PC-9 (cell line): ENCODE data around the gene SYNJ1.

Experiments
- CTCF ChIP-seq: fragments of 200-600 bp; sonication (generic); conservative IDR thresholded peaks from 2 replicates; pipeline ENCODE4 v1.6.1; 2017; ENCODE audit warnings: mixed run types, antibody characterized with exemption, mild to moderate bottlenecking, moderate library complexity
- EZH2 ChIP-seq: fragments of 200-600 bp; sonication (generic); IDR thresholded peaks from 2 replicates; pipeline ENCODE4 v1.8.0; 2017; ENCODE audit warnings: antibody characterized with exemption, low read depth

- TF ChIP-seq EZH2 (no peak), CTCF (no peak)
Observed at GRCh38 chr21:32749662-32750061, 21.8 kb upstream of the SYNJ1 start.
